Motor neuron (in vitro differentiated cells): Measurements from ENCODE around the gene ZNF836. TPM values are rescaled to one million over a fixed set of nuclear protein-coding genes. Genes with fewer than 3 reads are reported as not detected.

ENCODE experiments used
- ATAC-seq, 8 experiments: fragments of 200-7000 bp; cut with Tn5 transposase; replicated peaks in 6 of 8; 2 replicates each; pipeline ENCODE4 v1.8.0; 2021; ENCODE audit warnings: mild to moderate bottlenecking in 8 of 8, moderate library complexity in 8 of 8
- H3K27ac ChIP-seq, 2 donors: fragments of 250-450 bp; sonication (Bioruptor Pico); 2 replicates each; pipeline ENCODE4 v1.9.0; 2021; ENCODE audit warnings: antibody characterized with exemption in 2 of 2, mild to moderate bottlenecking in 2 of 2, moderate library complexity in 1 of 2
- H3K4me1 ChIP-seq, 2 donors: fragments of 250-450 bp; sonication (Bioruptor Pico); replicated peaks in 1 of 2; 2 replicates each; pipeline ENCODE4 v1.6.1; 2021; ENCODE audit warnings: antibody characterized with exemption in 2 of 2, mild to moderate bottlenecking in 2 of 2, moderate library complexity in 1 of 2
- H3K4me3 ChIP-seq, 5 donors: fragments of 250-450 bp; sonication (Bioruptor Pico); 2 replicates each; pipeline ENCODE4 v1.9.0; 2021; ENCODE audit warnings: antibody characterized with exemption in 5 of 5, mild to moderate bottlenecking in 5 of 5, moderate library complexity in 4 of 5
- WGBS, 10 experiments: fragments of 450-650 bp; shearing (Covaris generic); methylation state at CpG; one replicate each; pipeline ENCODE4 v1.0.0; 2022; 5-methylcytosine and 5-hydroxymethylcytosine counted together
- in situ Hi-C, 9 experiments: fragments of 400-800 bp; cut with MboI; loops; one replicate each; pipeline ENCODE4 v1.15.0; 2021; ENCODE audit warnings: low sequenced_read_pairs in 9 of 9, low pct_unique_long_range_greater_than_20kb in 2 of 9; ENCODE audit not compliant: unreplicated experiment in 9 of 9
- total RNA-seq, 8 experiments: library from RNA; unstranded; fragments of 300-600 nt; gene quantifications; 2 replicates each; pipeline versions ENCODE4 v1.2.3 to v1.2.4, GENCODE V29; 2022

ZNF836 gene
- total RNA-seq, 8 experiments from 2014 or later = 3.4 to 17.7 (median 9.4) TPM

- WGBS, 10 experiments = 43 to 100% (median 89%) methylated on average over 1 to 5 of the region's 5 CpGs; no CpG with 5 or more reads in 1 of the 10 experiments
- Histone ChIP-seq H3K27ac (no peak overlapping the region), H3K4me1 (no peaks in the 10 kb centered on the region), H3K4me3 (no peak overlapping the region)
- in situ Hi-C loops = no loop called here
- ATAC-seq = no peak
Observed at GRCh38 chr19:52114691-52115090, 56.7 kb downstream of the ZNF836 start.

- 43 to 100% (median 93%) methylated on average over 1 to 3 of the region's 3 CpGs; no CpG with 5 or more reads in 3 of the 10 experiments for whole genome bisulfite sequencing, 10 experiments
- Histone ChIP-seq H3K4me3 (no peak overlapping the region), H3K4me1 (no peaks in the 10 kb centered on the region), H3K27ac (no peak overlapping the region)
- in situ Hi-C loops = no loop called here
- no peak for ATAC-seq
Observed at GRCh38 chr19:52112624-52113023, 58.8 kb downstream of the ZNF836 start.

GRCh38 chr19:52110780-52111179 is 60.6 kb downstream of the ZNF836 start:
- in situ Hi-C loops = no loop called here
- no peaks in the 10 kb centered on the region for H3K4me1 ChIP-seq
- H3K4me3 ChIP-seq = no peak overlapping the region
- WGBS, 10 experiments = 44 to 100% (median 95%) methylated on average over 1 to 6 of the region's 6 CpGs
- no peak overlapping the region for H3K27ac ChIP-seq
- ATAC-seq = no peak

Other genes starting within 250 kb of the ZNF836 start
- 1 to 10 TPM; 4.2 to 8.5 (median 6.8) TPM for gene ZNF613, start 244.1 kb downstream of the ZNF836 start, total RNA-seq
- gene ZNF350, start 184.8 kb downstream of the ZNF836 start, total RNA-seq = 10 to 100 TPM in 3 of 8 experiments, 1 to 10 TPM in 5; 2.8 to 18.3 (median 7.2) TPM
- 10 to 100 TPM in 3 of 8 experiments, 1 to 10 TPM in 5; 5.3 to 13.5 (median 8.0) TPM for gene ZNF615, start 163.4 kb downstream of the ZNF836 start, total RNA-seq
- gene ZNF614, start 143.2 kb downstream of the ZNF836 start, total RNA-seq = 10 to 100 TPM in 7 of 8 experiments, 1 to 10 TPM in 1; 10.0 to 12.8 (median 12.0) TPM
- 10 to 100 TPM; 10.1 to 23.8 (median 15.6) TPM for gene ZNF432, start 122.8 kb downstream of the ZNF836 start, total RNA-seq
- gene ZNF841, start 75.9 kb downstream of the ZNF836 start, total RNA-seq = 10 to 100 TPM; 10.8 to 28.3 (median 23.0) TPM
- gene ZNF616, start 31.7 kb downstream of the ZNF836 start, total RNA-seq = 10 to 100 TPM in 6 of 8 experiments, 1 to 10 TPM in 2; 5.9 to 17.9 (median 14.8) TPM
- 100 to 1,000 TPM; 135 to 212 (median 176) TPM for gene PPP2R1A, start 18.4 kb upstream of the ZNF836 start, total RNA-seq
- gene ZNF766, start 98.0 kb upstream of the ZNF836 start, total RNA-seq = 10 to 100 TPM; 13.5 to 30.4 (median 17.6) TPM
- gene ZNF480, start 125.5 kb upstream of the ZNF836 start, total RNA-seq = 10 to 100 TPM in 4 of 8 experiments, 1 to 10 TPM in 4; 6.7 to 17.7 (median 10.0) TPM
- gene ZNF610, start 164.6 kb upstream of the ZNF836 start, total RNA-seq = 10 to 100 TPM in 5 of 8 experiments, 1 to 10 TPM in 3; 1.7 to 17.3 (median 13.3) TPM
- 10 to 100 TPM in 7 of 8 experiments, 1 to 10 TPM in 1; 8.2 to 40.1 (median 22.4) TPM for gene ZNF880, start 198.3 kb upstream of the ZNF836 start, total RNA-seq
- gene ZNF528, start 226.2 kb upstream of the ZNF836 start, total RNA-seq = 10 to 100 TPM in 7 of 8 experiments, 1 to 10 TPM in 1; 6.8 to 61.4 (median 35.1) TPM